Tibial nerve (tissue), 4 donors: ENCODE data around the gene LAMTOR5. TPM values are rescaled to one million over a fixed set of nuclear protein-coding genes. Genes with fewer than 3 reads are reported as not detected.

Experiments used
- DNase-seq, 2 donors: peaks; one replicate each; pipeline ENCODE4 v3.0.0-alpha.2; 2019; ENCODE audit warnings: low spot score in 2 of 2
- H3K27ac ChIP-seq, 4 donors: fragments of 200-600 bp; sonication (generic) in 3 of 4; one replicate each; pipeline ENCODE4 v1.5.1; 2017 to 2019; ENCODE audit warnings: mild to moderate bottlenecking in 1 of 4
- H3K27me3 ChIP-seq, 2 donors: fragments of 200-600 bp; sonication (generic) in 1 of 2; one replicate each; pipeline versions ENCODE4 v1.5.1 to v1.6.0; 2017 to 2019
- H3K36me3 ChIP-seq, 3 donors: fragments of 200-600 bp; sonication (generic); one replicate each; pipeline ENCODE4 v1.5.1; 2018 to 2019
- H3K4me1 ChIP-seq, 4 donors: fragments of 200-600 bp; sonication (generic) in 3 of 4; one replicate each; pipeline ENCODE4 v1.5.1; 2017 to 2019
- H3K4me3 ChIP-seq, 4 donors: fragments of 200-600 bp; sonication (generic) in 3 of 4; one replicate each; pipeline ENCODE4 v1.5.1; 2017 to 2019; ENCODE audit warnings: mild to moderate bottlenecking in 1 of 4, moderate library complexity in 1 of 4
- H3K9me3 ChIP-seq, 4 donors: fragments of 200-600 bp; sonication (generic) in 3 of 4; one replicate each; pipeline ENCODE4 v1.5.1; 2017 to 2019
- EP300 ChIP-seq, 2 donors: sonication (generic); formaldehyde crosslinking; IDR thresholded peaks; one replicate each; pipeline ENCODE4 v1.6.1; 2017; ENCODE audit warnings: antibody characterized with exemption in 2 of 2, mild to moderate bottlenecking in 1 of 2
- POLR2A ChIP-seq, 2 donors: fragments of 450-650 bp; IDR thresholded peaks; one replicate each; pipeline ENCODE4 v1.6.1; 2017; ENCODE audit warnings: antibody characterized with exemption in 2 of 2, mild to moderate bottlenecking in 2 of 2, moderate library complexity in 2 of 2
- WGBS, 2 donors: methylation state at CpG; one replicate each; pipeline ENCODE4 v1.1.5; 2018; 5-methylcytosine and 5-hydroxymethylcytosine counted together
- total RNA-seq, 4 donors: library from RNA; depleted of rRNA; stranded (reverse); fragments of >200 nt; gene quantifications; one replicate each; pipeline ENCODE4 v1.1.0, GENCODE V29; 2016
- TF ChIP-seq, protein P1 (sequence below), 5 experiments: fragments of 200-600 bp in 3 of 5; fragments of 450-650 bp in 2 of 5; sonication (generic) in 3 of 5; IDR thresholded peaks; one replicate each; pipeline ENCODE4 v1.5.1; 2016 to 2019; ENCODE audit warnings: antibody characterized with exemption in 5 of 5, mild to moderate bottlenecking in 3 of 5, moderate library complexity in 2 of 5

LAMTOR5 gene
- total RNA-seq, 4 donors from 2014 or later: 62.6 to 74.7 (median 67.7) TPM

DNA sequence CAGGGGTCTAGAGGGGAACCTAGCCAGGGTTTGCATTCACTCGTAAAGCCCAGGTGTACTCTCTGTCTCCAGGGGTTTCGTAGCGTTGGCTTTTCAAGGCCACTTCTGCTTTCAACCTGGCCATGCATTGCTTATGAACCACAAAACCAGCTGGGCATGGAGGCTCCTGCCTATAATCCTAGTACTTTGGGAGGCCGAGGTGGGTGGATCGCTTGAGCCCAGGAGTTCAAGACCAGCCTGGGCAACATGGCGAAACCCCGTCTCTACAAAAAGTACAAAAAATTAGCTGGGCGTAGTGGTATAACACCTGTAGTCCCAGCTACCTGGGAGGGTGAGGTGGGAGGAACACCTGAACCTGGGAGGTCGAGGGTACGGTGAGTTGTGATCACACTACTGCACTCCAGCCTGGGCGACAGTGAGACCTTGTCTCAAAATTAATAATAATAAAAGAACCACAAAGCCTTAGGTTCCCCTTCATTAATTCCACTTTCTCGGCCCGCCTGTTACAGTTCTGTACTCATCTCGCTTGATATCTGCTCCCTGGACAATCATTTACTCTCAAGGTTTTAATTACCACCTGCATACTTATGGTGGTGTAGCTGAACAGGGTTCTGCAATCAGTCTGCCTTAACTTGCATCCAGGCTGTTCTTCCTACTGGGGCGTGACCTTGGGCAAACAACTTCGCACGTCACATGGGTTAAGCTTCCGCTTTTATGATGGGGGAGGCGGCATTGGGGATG is 22.7 kb downstream of the LAMTOR5 start:
- peaks cover 0 to 5% (median 0%) of the 10 kb centered on the region in 3 donors for H3K36me3 ChIP-seq

DNA sequence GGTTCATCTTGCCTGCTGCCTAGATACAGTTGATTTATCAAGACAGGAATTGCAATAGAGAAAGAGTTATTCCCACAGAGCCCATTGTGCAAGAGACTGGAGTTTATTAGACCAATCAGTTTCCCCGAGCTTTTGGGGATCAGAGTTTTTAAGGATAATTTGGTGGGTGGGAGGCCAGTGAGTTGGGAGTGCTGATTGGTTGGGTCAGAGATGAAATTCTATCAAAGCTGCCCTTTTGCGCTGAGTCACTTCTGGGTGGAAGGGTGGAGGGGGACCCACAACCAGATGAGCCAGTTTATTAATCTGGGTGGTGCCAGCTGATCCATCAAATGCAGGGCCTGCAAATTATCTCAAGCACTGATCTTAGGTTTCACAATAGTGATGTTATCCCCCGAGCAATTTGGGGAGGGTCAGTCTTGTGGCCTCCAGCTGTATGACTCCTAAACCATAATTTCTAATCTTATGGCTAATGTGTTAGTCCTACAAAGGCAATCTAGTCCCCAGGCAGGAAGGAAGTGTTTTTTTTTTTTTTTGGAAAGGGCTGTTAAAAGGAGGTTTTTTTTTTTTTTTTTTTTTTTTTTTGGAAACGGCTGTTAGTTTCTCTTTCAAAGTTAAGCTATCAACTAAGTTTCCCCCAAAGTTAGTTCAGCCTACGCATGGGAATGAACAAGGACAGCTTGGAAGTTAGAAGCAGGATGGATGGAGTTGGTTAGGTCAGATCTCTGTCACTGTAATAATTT is 24.1 kb downstream of the LAMTOR5 start:
- TF ChIP-seq POLR2A (IDR thresholded peaks at IDR 0.05): no peak
- TF ChIP-seq, protein P1, sequence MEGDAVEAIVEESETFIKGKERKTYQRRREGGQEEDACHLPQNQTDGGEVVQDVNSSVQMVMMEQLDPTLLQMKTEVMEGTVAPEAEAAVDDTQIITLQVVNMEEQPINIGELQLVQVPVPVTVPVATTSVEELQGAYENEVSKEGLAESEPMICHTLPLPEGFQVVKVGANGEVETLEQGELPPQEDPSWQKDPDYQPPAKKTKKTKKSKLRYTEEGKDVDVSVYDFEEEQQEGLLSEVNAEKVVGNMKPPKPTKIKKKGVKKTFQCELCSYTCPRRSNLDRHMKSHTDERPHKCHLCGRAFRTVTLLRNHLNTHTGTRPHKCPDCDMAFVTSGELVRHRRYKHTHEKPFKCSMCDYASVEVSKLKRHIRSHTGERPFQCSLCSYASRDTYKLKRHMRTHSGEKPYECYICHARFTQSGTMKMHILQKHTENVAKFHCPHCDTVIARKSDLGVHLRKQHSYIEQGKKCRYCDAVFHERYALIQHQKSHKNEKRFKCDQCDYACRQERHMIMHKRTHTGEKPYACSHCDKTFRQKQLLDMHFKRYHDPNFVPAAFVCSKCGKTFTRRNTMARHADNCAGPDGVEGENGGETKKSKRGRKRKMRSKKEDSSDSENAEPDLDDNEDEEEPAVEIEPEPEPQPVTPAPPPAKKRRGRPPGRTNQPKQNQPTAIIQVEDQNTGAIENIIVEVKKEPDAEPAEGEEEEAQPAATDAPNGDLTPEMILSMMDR (IDR thresholded peaks at IDR 0.05): no peak
- TF ChIP-seq EP300 (IDR thresholded peaks at IDR 0.05): no peak
- DNase-seq: no peak
- peak overlapping the region in 2 of 4 donors; percentile 30 to 78 for H3K27ac ChIP-seq
- peaks cover 0 to 24% (median 2%) of the 10 kb centered on the region in 4 donors for H3K4me1 ChIP-seq
- H3K36me3 ChIP-seq: peaks cover 0 to 15% (median 0%) of the 10 kb centered on the region in 3 donors
- H3K27me3 ChIP-seq: no peaks in the 10 kb centered on the region
- no peaks in the 10 kb centered on the region for H3K9me3 ChIP-seq
- no peak overlapping the region for H3K4me3 ChIP-seq
- 49 to 65% methylated on average over 5 of the region's 5 CpGs for WGBS, 2 donors

More for the DNA sequence above, 22.7 kb downstream of the LAMTOR5 start:
- H3K4me3 ChIP-seq: no peak overlapping the region
- WGBS, 2 donors: 95% methylated on average over 19 of the region's 19 CpGs
- no peak for DNase-seq
- H3K9me3 ChIP-seq: no peaks in the 10 kb centered on the region
- H3K4me1 ChIP-seq: peaks cover 0 to 32% (median 0%) of the 10 kb centered on the region in 4 donors
- H3K27ac ChIP-seq: peak overlapping the region in 1 of 4 donors; percentile 37
- no peaks in the 10 kb centered on the region for H3K27me3 ChIP-seq
- TF ChIP-seq POLR2A (IDR thresholded peaks at IDR 0.05) (no peak), EP300 (IDR thresholded peaks at IDR 0.05) (no peak)
- TF ChIP-seq, protein P1 (IDR thresholded peaks at IDR 0.05): no peak

DNA sequence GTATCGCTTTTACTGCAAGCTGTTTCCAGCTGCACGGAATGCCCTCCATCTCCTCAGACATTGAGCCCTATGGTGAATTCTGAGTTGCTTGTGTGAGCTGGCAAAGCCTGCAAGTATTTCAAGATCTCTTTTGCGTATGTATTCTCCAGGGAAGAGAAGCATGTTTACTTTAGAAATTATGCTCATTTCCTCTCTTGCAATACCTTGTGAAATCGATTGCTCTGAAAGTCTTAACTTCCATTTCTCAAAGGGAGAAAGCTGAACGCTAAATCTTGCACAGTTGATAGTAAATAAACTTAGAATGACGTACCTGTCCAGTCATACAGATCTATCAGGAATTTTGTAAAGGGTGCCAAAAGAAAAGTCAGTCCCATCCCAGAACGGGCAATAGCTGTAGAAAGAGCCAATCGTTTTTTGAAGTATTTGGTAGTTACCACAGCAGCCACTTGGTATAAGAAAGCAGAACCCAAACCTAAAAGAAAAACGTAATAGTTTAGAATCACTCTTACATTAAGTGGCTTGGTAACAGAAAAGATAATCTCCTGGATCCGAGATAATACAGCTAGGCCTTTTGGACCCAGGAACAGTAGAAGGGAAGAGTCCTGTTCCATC is 26.7 kb downstream of the LAMTOR5 start:
- no peak for DNase-seq
- Histone ChIP-seq H3K9me3 (no peaks in the 10 kb centered on the region), H3K4me1 (peaks cover 0 to 20% (median 2%) of the 10 kb centered on the region in 4 donors), H3K27ac (peak overlapping the region in 3 of 4 donors; percentile 35 to 68 (median 62)), H3K27me3 (no peaks in the 10 kb centered on the region), H3K36me3 (peaks cover 0 to 41% (median 5%) of the 10 kb centered on the region in 3 donors), H3K4me3 (no peak overlapping the region)
- 64 to 72% methylated on average over 10 of the region's 10 CpGs for WGBS, 2 donors
- TF ChIP-seq EP300 (IDR thresholded peaks at IDR 0.05) (peak in 1 of 2 donors; percentile 64), POLR2A (IDR thresholded peaks at IDR 0.05) (no peak)

DNA sequence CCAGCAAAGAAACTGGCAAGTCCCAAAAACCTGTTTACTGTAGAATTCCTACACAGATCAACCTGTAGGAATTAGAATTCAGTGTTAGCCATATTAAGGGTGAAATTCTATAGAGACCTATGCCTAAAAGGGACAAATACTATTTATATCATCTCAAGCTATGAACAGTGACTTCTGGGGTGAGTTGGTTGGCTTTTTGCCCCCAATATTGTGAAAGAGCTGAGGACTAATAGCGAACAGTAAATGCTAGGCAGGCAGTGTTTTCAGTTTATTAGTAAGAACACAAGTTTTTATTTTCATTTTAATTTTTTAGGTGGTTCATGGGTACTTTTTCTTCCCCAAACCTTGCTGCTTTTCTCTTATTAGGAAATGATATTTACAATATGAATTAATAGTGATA is 32.0 kb downstream of the LAMTOR5 start:
- 77 to 78% methylated on average over 1 of the region's 1 CpG for WGBS, 2 donors

DNA sequence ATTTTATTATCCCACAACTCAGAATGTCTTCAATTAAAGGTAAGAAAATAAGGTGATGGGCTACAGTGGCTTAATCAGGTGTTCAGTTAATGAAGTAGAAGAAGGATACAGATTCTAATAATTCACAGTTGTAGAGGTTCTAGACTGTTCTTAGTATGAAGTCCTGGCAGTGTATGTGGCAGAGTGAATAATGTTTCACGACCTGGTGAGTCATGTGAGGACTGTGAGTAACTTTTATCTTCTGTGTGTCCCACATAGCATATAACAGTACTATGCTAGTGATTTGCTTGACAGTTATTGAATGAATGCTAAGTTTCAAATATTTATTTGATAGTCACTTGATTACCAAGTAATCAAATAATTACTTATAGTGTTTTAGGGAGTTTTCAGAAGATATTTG is 36.7 kb downstream of the LAMTOR5 start:
- H3K36me3 ChIP-seq: peaks cover 0 to 72% (median 0%) of the 10 kb centered on the region in 3 donors
- DNase-seq: no peak
- H3K4me1 ChIP-seq: peaks cover 0 to under 1% (median 0%) of the 10 kb centered on the region in 4 donors
- H3K27ac ChIP-seq: no peak overlapping the region
- 49 to 64% methylated on average over 1 of the region's 1 CpG for WGBS, 2 donors
- no peaks in the 10 kb centered on the region for H3K9me3 ChIP-seq
- TF ChIP-seq, protein P1 (IDR thresholded peaks at IDR 0.05): no peak
- no peak for TF ChIP-seq POLR2A (IDR thresholded peaks at IDR 0.05)
- TF ChIP-seq EP300 (IDR thresholded peaks at IDR 0.05): no peak
- no peaks in the 10 kb centered on the region for H3K27me3 ChIP-seq
- H3K4me3 ChIP-seq: no peak overlapping the region

More for the DNA sequence above, 32.0 kb downstream of the LAMTOR5 start:
- TF ChIP-seq EP300 (IDR thresholded peaks at IDR 0.05) (no peak), POLR2A (IDR thresholded peaks at IDR 0.05) (no peak)
- TF ChIP-seq, protein P1 (IDR thresholded peaks at IDR 0.05): no peak
- H3K4me3 ChIP-seq: no peak overlapping the region
- no peaks in the 10 kb centered on the region for H3K9me3 ChIP-seq
- peaks cover 0 to 76% (median 5%) of the 10 kb centered on the region in 3 donors for H3K36me3 ChIP-seq
- no peaks in the 10 kb centered on the region for H3K27me3 ChIP-seq
- no peak for DNase-seq
- H3K4me1 ChIP-seq: peaks cover 0 to 4% (median 2%) of the 10 kb centered on the region in 4 donors
- H3K27ac ChIP-seq: no peak overlapping the region
